RWPE1 (cell line): ENCODE results near the gene CNTNAP2.

ENCODE experiments used
- CTCF ChIA-PET: fragments of 350-600 bp; sonication (Branson Sonifier 250); formaldehyde crosslinking; extraction: SDS; loops from one replicate; lab custom pipeline; 2021; lab: Yijun Ruan, JAX
- POLR2A ChIA-PET: fragments of 400-600 bp; formaldehyde crosslinking; extraction: SDS; loops from one replicate; lab custom pipeline; 2020; ENCODE audit warnings: antibody characterized with exemption; ENCODE audit not compliant: low non-redundant PET; lab: Yijun Ruan, JAX
- DNase-seq: peaks from one replicate; pipeline ENCODE4 v3.0.0; 2012; ENCODE audit warnings: low spot score
- H3K27ac ChIP-seq: fragments of 450-650 bp; 2 replicates; pipeline ENCODE4 v1.5.1; 2017
- CTCF ChIP-seq: fragments of 450-650 bp; conservative IDR thresholded peaks from 2 replicates; pipeline ENCODE4 v1.5.1; 2017; ENCODE audit warnings: low read depth, mild to moderate bottlenecking

Gene CNTNAP2

DNA sequence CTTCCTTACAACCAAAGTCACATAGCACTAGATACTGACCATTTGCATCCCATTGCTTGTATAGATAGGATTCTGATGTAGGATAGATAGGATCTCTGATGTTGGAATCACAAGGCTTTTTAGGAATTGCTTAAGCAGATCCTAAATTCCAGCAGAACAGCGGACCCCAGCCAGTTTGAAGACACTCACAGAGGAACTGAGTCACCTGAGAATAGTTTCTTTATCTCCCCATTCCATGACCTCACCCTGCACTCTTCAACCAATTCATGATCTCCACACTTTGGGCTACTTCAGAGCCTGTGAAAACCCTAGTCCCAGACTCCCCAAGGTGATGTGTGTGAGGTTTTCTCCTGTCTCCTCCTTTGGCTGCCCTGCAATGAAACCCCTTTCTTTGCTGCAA lies 179.4 kb downstream of the CNTNAP2 start:
- POLR2A ChIA-PET: no interaction called here
- CTCF ChIA-PET: no interaction called here
- no peak for DNase-seq
- no peak overlapping the region for H3K27ac ChIP-seq
- no peak for TF ChIP-seq CTCF

DNA sequence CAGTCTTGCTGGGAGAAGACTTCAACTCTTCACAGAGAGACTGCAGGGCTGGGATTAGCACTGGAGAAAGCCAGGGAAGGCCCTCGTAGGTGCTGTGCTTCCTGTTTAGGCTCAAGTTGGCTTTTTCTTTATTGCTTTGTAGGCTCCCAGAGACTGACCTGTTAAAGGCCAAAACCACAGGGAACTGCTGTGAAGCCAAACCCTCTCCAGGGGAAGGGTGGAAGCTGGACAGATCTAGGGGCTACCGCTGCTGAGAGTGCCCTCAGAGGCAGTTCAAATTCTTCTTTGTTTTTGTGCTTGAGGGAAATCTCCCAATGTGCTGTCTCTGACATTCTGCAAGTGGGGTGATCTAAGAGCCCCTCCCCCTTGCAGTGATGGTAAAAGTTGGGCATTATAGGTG lies 198.4 kb downstream of the CNTNAP2 start:
- DNase-seq: no peak
- POLR2A ChIA-PET: no interaction called here
- TF ChIP-seq CTCF: no peak
- no peak overlapping the region for H3K27ac ChIP-seq
- CTCF ChIA-PET: no interaction called here

GRCh38 chr7:146319629-146320028 lies 203.0 kb downstream of the CNTNAP2 start:
- ChIA-PET CTCF (no interaction called here), POLR2A (no interaction called here)
- DNase-seq: no peak
- no peak for TF ChIP-seq CTCF
- no peak overlapping the region for H3K27ac ChIP-seq

DNA sequence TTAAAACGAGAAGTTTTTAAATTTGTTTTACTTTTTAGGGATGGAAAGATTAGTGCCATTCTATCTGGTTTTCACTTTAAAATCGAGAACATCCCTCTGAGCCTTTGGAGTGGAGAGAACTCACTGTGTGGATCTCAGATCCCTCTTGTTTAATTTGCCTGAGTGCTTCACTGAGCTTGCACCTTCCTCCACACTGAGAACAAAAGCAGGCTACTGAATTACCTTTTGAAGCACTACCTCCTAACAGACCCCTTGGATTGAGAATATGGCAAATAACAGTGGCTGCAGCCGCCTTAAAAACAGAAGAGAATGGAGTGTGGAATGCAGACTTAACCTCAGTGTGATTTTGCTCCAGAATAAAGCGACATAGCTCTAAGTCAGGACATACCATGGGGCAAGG lies 204.7 kb downstream of the CNTNAP2 start:
- no peak overlapping the region for H3K27ac ChIP-seq
- ChIA-PET CTCF (interaction anchor here (0.6 kb wide), 1 partner anchor 194 kb away, joined by 3 read pairs; no protein-coding TSS in a partner anchor), POLR2A (no interaction called here)
- no peak for TF ChIP-seq CTCF
- no peak for DNase-seq

GRCh38 chr7:146331369-146331768 lies 214.8 kb downstream of the CNTNAP2 start:
- no peak overlapping the region for H3K27ac ChIP-seq
- ChIA-PET CTCF (no interaction called here), POLR2A (no interaction called here)
- DNase-seq: no peak
- TF ChIP-seq CTCF: no peak

- no peak for DNase-seq
- CTCF ChIA-PET: no interaction called here
- H3K27ac ChIP-seq: no peak overlapping the region
- POLR2A ChIA-PET: no interaction called here
- no peak for TF ChIP-seq CTCF
These were observed 228.7 kb downstream of the CNTNAP2 start for GRCh38 chr7:146345251-146345650.

- CTCF ChIA-PET: no interaction called here
- no peak overlapping the region for H3K27ac ChIP-seq
- no peak for DNase-seq
- TF ChIP-seq CTCF: no peak
- POLR2A ChIA-PET: no interaction called here
These were observed 229.5 kb downstream of the CNTNAP2 start for GRCh38 chr7:146346096-146346495.
